CD4-positive, alpha-beta T cell treated with Interleukin-6 at 100 ng/mL for 8 hours (primary cell): ENCODE measurements around the gene PLPP7.

ENCODE experiments used
- DNase-seq: peaks from one replicate; pipeline ENCODE4 v3.0.0-alpha.2; 2020; ENCODE audit warnings: mixed read lengths, low spot score

The PLPP7 gene

DNA sequence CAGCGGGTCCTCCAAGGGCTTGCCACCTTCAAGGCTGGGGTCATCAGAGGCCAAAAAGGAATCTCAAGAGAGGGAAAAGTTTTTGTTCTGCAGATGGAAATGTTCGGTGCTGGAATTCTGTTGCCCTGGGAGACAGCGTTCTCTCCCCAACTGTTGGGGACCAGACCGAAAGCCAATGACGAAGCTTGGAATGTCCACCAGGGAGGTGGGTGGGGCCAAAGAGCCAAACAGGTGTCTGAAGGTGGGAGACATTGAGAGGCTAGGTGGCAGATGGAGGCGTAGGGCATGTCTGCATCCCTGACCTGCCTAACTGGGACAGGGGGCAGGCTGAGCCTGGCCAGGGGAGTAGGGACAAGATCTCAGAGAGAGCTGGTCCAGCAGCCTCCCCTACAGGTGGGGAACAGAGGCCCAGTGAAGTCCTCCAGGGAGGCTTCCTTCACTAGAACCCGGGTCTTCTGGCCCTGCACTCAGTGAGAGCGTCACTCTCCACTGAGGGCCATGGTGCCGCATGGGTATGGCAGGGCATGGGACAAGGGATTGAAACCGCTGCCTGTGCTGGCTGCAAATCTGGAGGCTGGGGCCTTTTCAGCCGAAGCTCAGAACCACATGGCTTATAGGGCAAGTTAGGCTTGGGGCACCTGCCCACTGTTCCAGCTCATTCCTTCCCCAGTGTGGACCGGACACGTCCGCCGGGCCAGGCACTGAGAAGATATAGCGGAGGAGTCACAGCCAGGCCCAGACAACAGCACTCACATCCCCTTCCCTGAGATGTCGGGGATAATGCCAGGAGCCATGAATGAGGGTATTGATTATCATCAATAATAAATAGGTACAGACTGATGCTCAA, 8.2 kb upstream of the PLPP7 start:
- no peak for DNase-seq

- DNase-seq = no peak
Observed at GRCh38 chr9:131282175-131282574, 7.3 kb upstream of the PLPP7 start.

GRCh38 chr9:131282688-131283422, 6.7 kb upstream of the PLPP7 start:
- DNase-seq = no peak

- DNase-seq = no peak
Observed at GRCh38 chr9:131284856-131285255, 4.7 kb upstream of the PLPP7 start.

- DNase-seq = no peak
Observed at GRCh38 chr9:131287359-131287758, 2.2 kb upstream of the PLPP7 start.

DNA sequence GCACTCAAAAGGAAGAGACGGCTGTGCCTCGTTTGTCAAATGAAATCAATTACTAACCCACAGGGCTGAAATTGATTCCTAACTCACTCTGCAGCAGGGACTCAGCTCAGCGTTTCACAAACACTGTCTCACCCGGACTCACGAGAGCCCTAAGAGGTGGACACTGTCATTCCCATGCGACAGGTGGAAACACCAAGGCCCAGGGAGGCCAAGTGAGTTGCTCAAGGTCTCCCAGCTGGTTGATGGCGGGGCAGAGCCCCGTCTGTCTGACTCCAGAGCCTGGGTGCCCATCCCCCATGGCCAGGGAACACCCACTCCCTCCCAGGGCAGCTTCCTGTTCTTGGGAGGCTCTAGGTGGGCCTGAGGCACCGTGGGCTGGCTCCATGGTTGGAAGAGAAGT, 1.3 kb upstream of the PLPP7 start:
- DNase-seq = no peak

GRCh38 chr9:131290036-131290766, 678 bp downstream of the PLPP7 start:
- no peak for DNase-seq

- no peak for DNase-seq
Observed at GRCh38 chr9:131290767-131291370, 1.3 kb downstream of the PLPP7 start.

- no peak for DNase-seq
Observed at GRCh38 chr9:131291795-131292315, 2.3 kb downstream of the PLPP7 start.

DNA sequence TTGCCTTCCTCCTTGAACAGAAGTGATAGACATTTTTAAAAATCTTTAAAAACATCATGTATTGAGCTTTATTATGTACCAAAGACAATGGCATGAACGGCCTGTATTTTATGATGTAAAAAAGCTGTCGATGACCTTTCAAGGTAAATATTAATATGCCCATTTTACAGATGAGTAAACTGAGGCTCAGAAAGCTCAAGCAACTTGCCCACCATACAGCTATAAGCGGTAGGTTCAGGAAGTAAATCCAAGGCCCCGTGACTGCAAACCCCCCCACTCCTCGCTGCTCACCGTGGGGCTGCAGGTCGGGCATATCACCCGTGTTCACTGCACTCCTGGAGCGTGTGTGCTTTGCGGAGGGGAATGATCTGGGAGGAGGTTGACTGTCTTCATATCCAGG, 3.4 kb downstream of the PLPP7 start:
- DNase-seq = no peak

GRCh38 chr9:131296460-131296859, 6.9 kb downstream of the PLPP7 start:
- no peak for DNase-seq

- no peak for DNase-seq
Observed at GRCh38 chr9:131296906-131297500, 7.5 kb downstream of the PLPP7 start.

DNA sequence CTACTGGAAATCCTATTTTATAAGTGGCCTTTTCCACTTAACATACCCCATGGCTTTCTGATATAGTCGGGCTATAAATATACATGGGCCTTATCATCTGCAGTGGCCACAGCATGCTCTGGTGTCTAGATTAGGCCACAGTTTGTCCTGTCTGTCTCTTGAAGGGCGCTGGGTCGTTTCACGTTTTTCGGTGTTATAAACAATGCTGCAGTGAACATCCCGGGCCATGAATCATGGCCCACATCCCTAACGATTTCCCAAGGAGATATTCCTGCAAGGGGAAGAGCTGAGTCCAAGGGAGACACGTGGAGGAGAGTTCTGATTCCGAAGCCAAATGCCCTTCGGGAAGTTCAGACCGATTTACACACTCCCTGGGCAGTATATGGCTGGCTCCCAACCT, 8.4 kb downstream of the PLPP7 start:
- DNase-seq = no peak

GRCh38 chr9:131298341-131298740, 8.8 kb downstream of the PLPP7 start:
- no peak for DNase-seq

DNA sequence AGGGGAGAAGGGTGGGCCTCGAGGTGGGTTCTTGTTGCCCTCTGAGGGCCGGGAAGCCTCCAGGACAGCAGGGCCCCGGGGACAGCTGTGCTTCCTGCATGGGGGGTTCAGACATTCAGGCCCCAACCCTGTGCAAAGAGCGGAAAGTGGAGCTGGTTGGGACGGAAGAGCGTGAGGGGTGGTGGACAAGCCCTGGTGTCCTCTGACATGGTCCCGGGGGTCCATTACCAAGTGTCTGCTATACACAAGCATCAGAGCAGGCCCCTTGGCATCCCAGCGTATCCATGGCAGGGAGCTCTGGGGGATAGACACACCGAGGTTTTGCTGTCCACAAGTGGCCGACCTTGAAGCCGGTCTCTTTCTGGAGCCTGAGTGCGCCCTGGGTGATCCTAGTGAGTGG, 9.3 kb downstream of the PLPP7 start:
- DNase-seq = no peak

- no peak for DNase-seq
Observed at GRCh38 chr9:131299346-131299960, 9.9 kb downstream of the PLPP7 start.

DNA sequence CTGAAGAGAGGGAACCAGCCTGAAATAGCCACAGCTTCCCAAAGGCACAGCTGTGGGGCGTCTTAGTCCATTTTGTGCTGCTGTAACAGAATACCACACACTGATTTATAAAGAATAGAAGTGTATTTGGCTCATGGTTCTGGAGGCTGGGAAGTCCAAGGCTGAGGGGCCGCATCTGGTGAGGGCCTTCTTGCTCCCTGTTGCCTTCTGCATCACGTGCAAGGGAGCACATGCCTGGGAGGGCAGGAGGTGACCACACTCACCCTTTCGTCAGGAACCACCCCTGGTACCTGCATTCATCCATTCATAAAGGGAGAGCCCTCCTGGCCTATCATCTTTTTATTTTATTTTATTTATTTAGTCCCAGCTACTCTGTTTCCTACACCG, 10.4 kb downstream of the PLPP7 start:
- DNase-seq = no peak

DNA sequence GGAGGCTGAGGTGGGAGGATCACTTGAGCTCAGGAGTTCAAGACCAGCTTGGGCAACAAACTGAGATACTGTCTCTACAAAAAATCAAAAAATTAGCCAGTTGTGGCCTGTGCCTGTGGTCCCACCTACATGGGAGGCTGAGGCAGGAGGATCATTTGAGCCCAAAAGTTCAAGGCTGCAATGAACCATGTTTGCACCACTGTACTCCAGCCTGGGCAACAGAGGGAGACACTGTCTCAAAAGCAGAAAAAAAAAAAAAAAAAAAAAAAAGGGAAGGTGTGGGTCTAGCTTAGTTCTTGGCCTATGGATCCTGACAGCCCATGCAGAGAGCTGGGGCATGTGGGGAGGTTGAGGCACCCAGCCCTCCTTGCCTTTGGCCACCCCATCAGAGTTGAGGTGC, 10.9 kb downstream of the PLPP7 start:
- no peak for DNase-seq

DNA sequence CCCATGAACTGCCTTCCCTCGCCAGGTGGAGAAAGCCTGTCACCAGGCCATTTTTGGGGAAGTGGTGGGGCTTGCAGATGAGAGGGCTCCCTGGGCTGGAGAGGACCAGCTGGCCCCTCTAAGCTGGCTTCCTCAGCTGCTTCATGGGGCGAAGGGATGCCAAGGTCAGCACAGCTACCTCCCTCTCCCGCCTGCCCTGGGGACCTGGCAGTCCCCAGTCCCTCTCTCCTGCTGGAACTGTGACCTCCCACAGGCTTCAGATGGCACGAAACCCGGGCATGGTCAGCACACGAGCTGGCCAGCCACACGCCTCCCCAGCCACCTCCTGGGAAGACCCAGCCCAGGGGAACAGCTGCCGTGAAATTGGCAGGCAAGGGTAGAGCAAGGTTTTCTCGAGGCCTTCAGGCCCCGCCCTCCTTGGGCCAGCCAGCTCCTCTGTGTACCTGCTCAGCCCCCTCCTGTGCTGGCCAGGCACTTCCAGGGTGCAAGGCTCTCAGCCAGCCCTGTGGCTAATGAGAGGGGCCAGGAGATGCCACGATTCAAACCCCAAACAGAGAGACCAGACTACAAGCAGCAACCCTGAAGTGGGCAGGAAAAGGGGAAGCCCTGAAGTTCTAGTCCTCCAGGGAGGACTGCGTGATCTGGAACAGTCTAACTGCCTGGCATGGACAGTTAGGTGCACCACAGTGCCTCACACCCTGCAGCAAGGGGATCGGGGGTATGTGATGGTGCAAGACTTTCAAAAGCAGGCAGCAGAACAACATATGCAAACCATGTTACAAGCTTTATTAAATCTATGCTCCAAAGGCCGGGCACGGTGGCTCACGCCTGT, 12.9 kb downstream of the PLPP7 start:
- DNase-seq = no peak
